ENCODE data around the gene FHIT.
"Not testable (repeated sequence)": the region's sequence is repeated elsewhere in the genome, so short reads cannot be mapped to it uniquely, and the experiment has no call there.

FHIT gene

DNA sequence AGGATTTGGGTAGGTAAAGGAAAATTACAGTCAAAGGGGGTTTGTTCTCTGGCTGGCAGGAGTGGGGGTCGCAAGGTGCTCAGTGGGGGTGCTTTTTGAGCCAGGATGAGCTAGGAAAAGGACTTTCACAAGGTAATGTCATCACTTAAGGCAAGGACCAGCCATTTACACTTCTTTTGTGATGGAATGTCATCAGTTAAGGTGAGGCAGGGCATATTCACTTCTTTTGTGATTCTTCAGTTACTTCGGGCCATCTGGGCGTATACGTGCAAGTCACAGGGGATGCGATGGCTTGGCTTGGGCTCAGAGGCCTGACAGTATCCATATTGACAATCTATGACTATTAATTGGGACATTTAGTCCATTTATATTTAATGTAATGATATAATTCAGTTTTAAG is 578.9 kb downstream of the FHIT start:
- H3K27me3 Mint-ChIP-seq; H3K4me1 Mint-ChIP-seq (ENCODE audit: low read depth); intact Hi-C loops (cut with micrococcal nuclease); H3K36me3 Mint-ChIP-seq (ENCODE audit: low read depth); H3K27ac Mint-ChIP-seq; H3K4me3 Mint-ChIP-seq: not testable (repeated sequence)
- peaks cover 17% of the 10 kb centered on the region for H3K9me3 Mint-ChIP-seq

DNA sequence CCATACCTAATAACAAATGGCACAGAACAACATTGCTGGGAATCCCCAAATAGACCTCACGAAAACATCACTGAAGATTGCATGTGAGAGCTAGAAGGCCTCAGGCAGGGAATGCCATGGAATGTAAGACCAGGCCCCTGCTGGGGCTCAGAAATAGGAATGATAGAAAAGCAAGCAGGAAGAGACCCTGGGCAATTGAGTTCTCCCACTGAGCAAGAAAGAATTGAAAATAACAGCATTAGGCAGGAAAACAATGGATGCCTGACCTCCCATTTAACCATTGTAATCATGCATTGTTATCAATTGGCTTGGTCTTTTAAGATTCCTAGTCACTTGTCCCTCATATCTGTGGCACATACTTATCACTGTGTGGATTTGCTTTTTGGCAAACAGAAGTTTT is 581.6 kb downstream of the FHIT start:
- Mint-ChIP-seq H3K4me3 (no peak overlapping the region), H3K27me3 (no peaks in the 10 kb centered on the region), H3K27ac (no peak overlapping the region), H3K9me3 (peaks cover 29% of the 10 kb centered on the region), H3K4me1 (ENCODE audit: low read depth) (no peaks in the 10 kb centered on the region), H3K36me3 (ENCODE audit: low read depth) (no peaks in the 10 kb centered on the region)
- intact Hi-C loops (cut with micrococcal nuclease): no loop called here

DNA sequence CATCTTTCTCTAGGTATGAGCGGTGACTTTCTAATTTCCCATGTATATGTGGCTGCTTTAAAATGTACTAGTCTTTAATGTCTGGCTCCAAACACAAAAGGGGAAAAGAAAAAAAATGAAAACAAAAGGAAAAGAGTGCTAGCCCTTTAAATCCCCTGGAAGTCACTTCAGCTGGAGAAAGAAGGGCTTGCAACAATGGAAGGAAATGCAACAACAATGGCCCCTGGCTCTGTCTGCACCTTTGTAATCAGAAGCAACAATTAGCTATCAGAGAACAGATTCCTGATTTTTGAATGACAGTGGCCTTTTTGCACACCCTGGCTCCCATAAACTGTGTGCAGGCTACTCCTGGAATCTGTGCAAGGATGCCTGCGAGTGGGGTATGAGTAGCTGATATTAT is 591.2 kb downstream of the FHIT start:
- no peaks in the 10 kb centered on the region for H3K4me1 Mint-ChIP-seq (ENCODE audit: low read depth)
- no peak overlapping the region for H3K27ac Mint-ChIP-seq
- H3K27me3 Mint-ChIP-seq: no peaks in the 10 kb centered on the region
- peaks cover 45% of the 10 kb centered on the region for H3K9me3 Mint-ChIP-seq
- H3K4me3 Mint-ChIP-seq: no peak overlapping the region
- intact Hi-C loops (cut with micrococcal nuclease): no loop called here
- no peaks in the 10 kb centered on the region for H3K36me3 Mint-ChIP-seq (ENCODE audit: low read depth)

DNA sequence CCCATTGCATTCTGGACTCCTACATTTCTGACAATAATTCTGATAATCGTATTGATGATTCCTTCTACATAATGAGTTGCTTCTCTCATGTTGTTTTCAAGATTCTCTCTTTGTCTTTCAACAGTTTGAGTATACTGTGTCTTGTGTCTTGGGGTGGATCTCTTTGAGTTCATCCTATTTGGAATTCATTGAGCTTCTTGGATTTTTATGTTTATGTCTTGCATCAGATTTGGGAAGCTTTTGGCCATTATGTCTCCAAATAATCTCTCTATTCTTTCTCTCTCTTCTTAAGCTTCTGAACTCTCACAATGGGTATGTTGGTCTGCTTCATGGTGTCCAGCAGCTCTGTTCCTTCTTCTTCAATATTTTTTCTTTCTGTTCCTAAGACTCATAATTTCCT is 592.2 kb downstream of the FHIT start:
- no peaks in the 10 kb centered on the region for H3K36me3 Mint-ChIP-seq (ENCODE audit: low read depth)
- intact Hi-C loops (cut with micrococcal nuclease): no loop called here
- H3K27ac Mint-ChIP-seq: no peak overlapping the region
- H3K4me1 Mint-ChIP-seq (ENCODE audit: low read depth): no peaks in the 10 kb centered on the region
- no peaks in the 10 kb centered on the region for H3K27me3 Mint-ChIP-seq
- H3K9me3 Mint-ChIP-seq: peaks cover 39% of the 10 kb centered on the region
- no peak overlapping the region for H3K4me3 Mint-ChIP-seq

DNA sequence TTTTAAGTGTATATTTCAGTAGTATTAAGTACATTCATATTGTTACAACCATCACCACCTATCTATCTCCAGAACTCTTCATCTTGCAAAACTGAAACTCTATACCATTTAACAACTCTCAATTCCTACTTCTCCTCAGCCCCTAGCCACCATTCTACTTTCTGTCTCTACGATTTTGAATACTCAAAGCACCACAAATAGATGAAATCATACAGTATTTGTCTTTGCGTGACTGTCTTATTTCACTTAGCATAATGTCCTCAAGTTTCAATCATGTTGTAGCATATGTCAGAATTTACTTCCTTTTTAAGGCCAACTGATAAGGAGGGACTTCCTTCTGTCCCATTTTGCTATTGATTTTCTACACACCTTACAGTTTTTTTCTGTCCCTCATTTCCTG is 593.3 kb downstream of the FHIT start:
- Mint-ChIP-seq H3K4me1 (ENCODE audit: low read depth) (no peaks in the 10 kb centered on the region), H3K27me3 (no peaks in the 10 kb centered on the region), H3K4me3 (no peak overlapping the region), H3K9me3 (peaks cover 39% of the 10 kb centered on the region), H3K36me3 (ENCODE audit: low read depth) (no peaks in the 10 kb centered on the region), H3K27ac (no peak overlapping the region)
- intact Hi-C loops (cut with micrococcal nuclease): no loop called here

DNA sequence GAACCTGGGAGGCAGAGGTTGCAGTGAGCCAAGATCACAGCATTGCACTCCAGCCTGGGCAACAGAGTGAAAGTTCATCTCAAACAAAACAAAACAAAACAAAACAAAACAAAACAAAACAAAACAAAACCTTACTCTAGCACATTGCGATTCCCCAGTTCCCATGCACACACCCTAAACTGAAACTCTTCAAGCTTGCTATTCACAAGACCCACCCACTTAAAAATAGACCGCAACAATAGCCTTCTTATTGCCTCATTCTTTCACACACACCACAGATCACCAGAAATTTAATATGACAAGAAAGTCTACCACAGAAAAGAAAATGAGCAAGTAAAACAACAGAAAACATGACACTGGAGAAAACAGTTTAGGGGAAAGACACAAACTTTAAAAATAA is 598.4 kb downstream of the FHIT start:
- peaks cover 3% of the 10 kb centered on the region for H3K9me3 Mint-ChIP-seq
- no peak overlapping the region for H3K4me3 Mint-ChIP-seq
- no peaks in the 10 kb centered on the region for H3K4me1 Mint-ChIP-seq (ENCODE audit: low read depth)
- intact Hi-C loops (cut with micrococcal nuclease): no loop called here
- no peaks in the 10 kb centered on the region for H3K27me3 Mint-ChIP-seq
- no peak overlapping the region for H3K27ac Mint-ChIP-seq
- no peaks in the 10 kb centered on the region for H3K36me3 Mint-ChIP-seq (ENCODE audit: low read depth)

DNA sequence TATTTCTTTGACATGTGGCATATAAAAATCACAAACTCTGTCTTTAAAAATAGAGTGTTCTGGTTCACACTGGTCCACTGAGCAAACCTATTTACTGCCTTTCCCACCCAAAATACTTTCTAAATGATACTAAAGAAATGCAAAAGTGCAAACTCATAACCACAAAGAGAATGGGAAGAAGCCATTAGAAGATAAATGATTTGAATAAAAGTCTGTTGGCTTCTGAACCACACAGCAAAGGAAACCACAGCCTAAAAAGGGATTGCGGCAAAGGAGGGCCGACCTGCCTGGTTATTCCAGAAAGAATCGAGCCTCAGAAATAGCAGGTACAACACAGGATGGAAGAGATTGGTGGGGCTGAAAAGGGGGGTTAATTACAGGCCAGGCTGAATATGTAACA is 599.5 kb downstream of the FHIT start:
- no peak overlapping the region for H3K27ac Mint-ChIP-seq
- H3K4me3 Mint-ChIP-seq: no peak overlapping the region
- no peaks in the 10 kb centered on the region for H3K36me3 Mint-ChIP-seq (ENCODE audit: low read depth)
- H3K27me3 Mint-ChIP-seq: no peaks in the 10 kb centered on the region
- intact Hi-C loops (cut with micrococcal nuclease): no loop called here
- H3K4me1 Mint-ChIP-seq (ENCODE audit: low read depth): no peaks in the 10 kb centered on the region
- H3K9me3 Mint-ChIP-seq: no peaks in the 10 kb centered on the region

DNA sequence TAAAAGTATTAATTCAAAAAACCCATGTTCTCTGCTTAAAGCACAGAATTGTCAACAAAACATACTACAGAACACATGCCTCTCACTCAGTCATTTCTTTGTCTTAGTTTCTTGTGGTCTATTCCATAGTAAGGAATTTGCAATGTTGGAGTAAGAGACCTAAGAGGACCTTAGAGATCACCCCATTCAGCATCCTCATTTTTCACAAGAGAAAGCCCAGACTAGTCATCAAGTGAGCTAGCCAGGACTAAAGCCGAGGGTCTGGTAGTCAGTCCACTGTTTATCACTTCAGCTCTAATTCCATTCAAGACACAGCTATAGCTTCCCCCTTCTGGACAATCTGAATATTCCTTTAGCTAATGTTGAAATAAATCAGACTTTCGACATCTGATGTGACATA is 601.1 kb downstream of the FHIT start:
- Mint-ChIP-seq H3K36me3 (ENCODE audit: low read depth) (no peaks in the 10 kb centered on the region), H3K9me3 (no peaks in the 10 kb centered on the region), H3K4me3 (no peak overlapping the region), H3K4me1 (ENCODE audit: low read depth) (no peaks in the 10 kb centered on the region), H3K27me3 (no peaks in the 10 kb centered on the region), H3K27ac (no peak overlapping the region)
- intact Hi-C loops (cut with micrococcal nuclease): no loop called here

DNA sequence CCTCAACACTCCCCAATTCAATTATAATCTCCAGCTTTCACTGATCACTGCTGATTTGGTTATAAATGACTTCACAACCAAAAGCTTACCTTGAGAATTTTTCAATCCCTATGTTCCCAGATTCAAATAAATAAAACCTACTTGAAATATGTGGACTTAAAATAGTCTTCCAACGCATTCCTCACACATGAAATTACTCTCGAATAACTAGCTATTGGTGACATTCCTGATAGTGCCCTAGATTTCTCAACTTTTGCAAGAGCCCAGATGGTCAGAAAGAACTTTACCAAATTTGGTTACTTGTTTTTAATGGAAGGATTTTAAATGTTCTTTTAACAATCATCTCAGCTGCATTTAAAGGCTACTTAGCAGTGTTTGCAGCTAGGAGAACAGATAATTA is 605.5 kb downstream of the FHIT start:
- Mint-ChIP-seq H3K27ac (no peak overlapping the region), H3K36me3 (ENCODE audit: low read depth) (no peaks in the 10 kb centered on the region), H3K9me3 (peaks cover 8% of the 10 kb centered on the region), H3K27me3 (no peaks in the 10 kb centered on the region), H3K4me3 (no peak overlapping the region), H3K4me1 (ENCODE audit: low read depth) (no peaks in the 10 kb centered on the region)
- intact Hi-C loops (cut with micrococcal nuclease): no loop called here

DNA sequence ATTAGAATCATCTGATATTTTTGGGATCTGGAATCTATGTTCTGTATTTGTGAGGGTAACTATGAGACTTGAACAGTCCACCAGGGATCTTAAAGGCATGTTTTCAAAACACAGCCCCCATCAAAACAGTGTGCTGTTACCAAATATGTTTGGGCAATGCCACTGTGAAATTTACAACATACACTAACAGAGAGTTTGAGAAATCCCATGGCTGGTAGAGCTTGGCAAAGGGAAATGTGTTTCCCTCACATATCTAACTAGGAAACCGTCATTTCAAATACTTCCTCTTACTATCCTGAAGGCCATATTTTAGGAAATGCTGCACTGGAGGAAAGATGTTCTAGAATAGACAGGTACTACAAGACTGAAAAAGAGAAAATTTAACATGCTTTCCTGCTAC is 607.4 kb downstream of the FHIT start:
- Mint-ChIP-seq H3K4me3 (no peak overlapping the region), H3K27me3 (no peaks in the 10 kb centered on the region), H3K9me3 (peaks cover 8% of the 10 kb centered on the region), H3K27ac (no peak overlapping the region), H3K4me1 (ENCODE audit: low read depth) (no peaks in the 10 kb centered on the region), H3K36me3 (ENCODE audit: low read depth) (no peaks in the 10 kb centered on the region)
- intact Hi-C loops (cut with micrococcal nuclease): no loop called here

DNA sequence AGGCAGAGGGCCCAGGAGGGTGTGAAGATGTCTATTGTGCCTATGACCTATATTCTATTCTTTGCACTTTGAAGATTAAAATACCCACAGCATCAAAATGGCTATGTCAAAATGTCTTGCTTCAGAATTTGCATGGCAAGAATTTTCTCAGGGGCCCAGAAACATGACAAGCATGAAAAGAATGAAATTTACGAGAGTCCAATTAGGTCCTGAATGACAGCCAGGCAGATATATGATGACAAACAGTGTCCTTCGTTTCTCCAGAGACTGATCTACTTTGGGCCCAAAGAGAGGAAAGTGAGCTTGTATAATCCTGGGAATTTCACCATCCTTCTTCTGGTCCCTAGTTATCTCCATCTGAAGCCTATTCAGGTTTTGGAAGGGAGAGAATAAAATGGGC is 609.9 kb downstream of the FHIT start:
- intact Hi-C loops (cut with micrococcal nuclease): no loop called here
- no peaks in the 10 kb centered on the region for H3K27me3 Mint-ChIP-seq
- H3K9me3 Mint-ChIP-seq: peaks cover 8% of the 10 kb centered on the region
- no peak overlapping the region for H3K27ac Mint-ChIP-seq
- no peaks in the 10 kb centered on the region for H3K36me3 Mint-ChIP-seq (ENCODE audit: low read depth)
- no peaks in the 10 kb centered on the region for H3K4me1 Mint-ChIP-seq (ENCODE audit: low read depth)
- H3K4me3 Mint-ChIP-seq: no peak overlapping the region

DNA sequence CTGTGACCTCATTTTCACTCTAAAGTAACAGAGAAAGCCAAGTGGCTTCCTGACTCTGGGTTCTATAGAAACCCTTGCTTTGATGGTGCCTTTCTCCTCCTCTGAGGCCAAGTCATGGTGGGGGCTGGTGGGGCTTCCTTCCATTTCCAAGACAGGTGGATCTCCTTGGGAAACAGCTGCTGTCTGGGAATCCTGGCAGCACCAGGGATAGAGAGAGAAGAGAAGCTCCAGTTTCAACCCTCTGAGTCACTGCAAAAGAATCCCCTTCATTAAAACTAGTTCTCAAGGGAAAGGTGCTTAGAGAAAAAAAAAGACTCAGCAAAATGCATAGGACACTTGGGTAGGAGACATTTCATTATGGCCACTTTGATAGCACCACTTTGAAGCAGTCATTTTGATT is 614.4 kb downstream of the FHIT start:
- Mint-ChIP-seq H3K4me3 (no peak overlapping the region), H3K9me3 (peaks cover 3% of the 10 kb centered on the region), H3K36me3 (ENCODE audit: low read depth) (no peaks in the 10 kb centered on the region), H3K4me1 (ENCODE audit: low read depth) (no peaks in the 10 kb centered on the region), H3K27ac (no peak overlapping the region), H3K27me3 (no peaks in the 10 kb centered on the region)
- intact Hi-C loops (cut with micrococcal nuclease): no loop called here

DNA sequence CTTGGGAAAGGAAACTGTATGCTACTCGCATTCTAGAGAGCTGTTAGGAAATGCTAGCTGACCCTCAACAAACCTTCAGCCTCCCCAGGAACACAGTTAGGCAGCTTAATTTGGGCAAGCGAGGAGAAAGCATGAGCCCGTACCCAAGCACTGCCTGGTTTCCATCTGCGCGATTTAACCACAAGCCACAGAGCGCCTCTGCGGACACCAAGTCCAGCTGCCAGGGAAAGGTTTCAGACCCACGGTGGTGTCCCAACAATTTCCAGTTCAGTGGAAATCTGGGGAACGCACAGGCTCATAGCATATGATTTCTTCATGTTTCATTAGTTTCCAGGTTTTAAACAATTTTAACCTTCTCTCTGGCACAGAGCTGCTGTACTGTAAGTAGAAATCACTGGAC is 617.6 kb downstream of the FHIT start:
- Mint-ChIP-seq H3K36me3 (ENCODE audit: low read depth) (no peaks in the 10 kb centered on the region), H3K27ac (no peak overlapping the region), H3K9me3 (peaks cover 9% of the 10 kb centered on the region), H3K4me1 (ENCODE audit: low read depth) (no peaks in the 10 kb centered on the region), H3K27me3 (no peaks in the 10 kb centered on the region), H3K4me3 (no peak overlapping the region)
- intact Hi-C loops (cut with micrococcal nuclease): no loop called here

DNA sequence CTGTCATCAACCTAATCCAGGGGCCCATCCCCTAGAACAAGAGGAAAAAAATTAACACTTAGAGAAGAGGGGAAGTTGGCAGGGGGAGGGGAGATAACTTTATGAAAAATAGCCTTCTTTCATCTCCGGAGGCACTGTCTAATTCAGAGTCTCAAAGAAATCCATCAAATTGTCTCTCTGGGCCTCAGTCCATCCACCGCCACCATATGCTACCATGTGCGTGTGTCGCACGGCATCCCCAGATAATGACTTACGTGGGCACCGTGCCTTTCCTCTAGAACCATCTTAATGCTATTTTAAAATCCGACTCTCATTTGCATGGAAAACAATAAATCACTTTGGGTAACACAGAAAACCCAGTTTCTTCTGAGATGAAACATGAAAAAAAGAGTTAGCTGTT is 619.7 kb downstream of the FHIT start:
- Mint-ChIP-seq H3K9me3 (peaks cover 9% of the 10 kb centered on the region), H3K36me3 (ENCODE audit: low read depth) (no peaks in the 10 kb centered on the region), H3K27me3 (no peaks in the 10 kb centered on the region), H3K4me3 (no peak overlapping the region), H3K4me1 (ENCODE audit: low read depth) (no peaks in the 10 kb centered on the region), H3K27ac (no peak overlapping the region)
- intact Hi-C loops (cut with micrococcal nuclease): no loop called here

DNA sequence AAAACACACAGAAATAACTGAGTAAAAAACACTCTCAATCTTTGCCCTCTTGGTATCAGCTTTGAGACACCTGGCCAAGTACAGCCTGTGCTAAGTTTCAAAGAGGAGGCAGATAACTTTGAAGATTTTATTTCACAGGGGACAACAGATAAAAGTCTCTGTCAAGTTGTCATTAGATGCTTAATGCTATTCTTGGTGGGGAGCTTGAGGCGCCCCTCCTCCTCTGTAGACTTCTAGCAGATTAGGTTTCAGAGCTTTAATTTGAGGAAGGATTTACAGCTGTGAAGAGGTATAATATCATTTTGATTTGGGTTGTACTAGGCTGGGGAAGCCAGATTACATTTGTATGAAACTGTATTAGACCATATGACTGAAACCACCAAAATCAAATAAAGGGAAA is 620.3 kb downstream of the FHIT start:
- intact Hi-C loops (cut with micrococcal nuclease): no loop called here
- H3K4me1 Mint-ChIP-seq (ENCODE audit: low read depth): no peaks in the 10 kb centered on the region
- H3K4me3 Mint-ChIP-seq: no peak overlapping the region
- no peak overlapping the region for H3K27ac Mint-ChIP-seq
- no peaks in the 10 kb centered on the region for H3K36me3 Mint-ChIP-seq (ENCODE audit: low read depth)
- H3K27me3 Mint-ChIP-seq: no peaks in the 10 kb centered on the region
- peaks cover 9% of the 10 kb centered on the region for H3K9me3 Mint-ChIP-seq

DNA sequence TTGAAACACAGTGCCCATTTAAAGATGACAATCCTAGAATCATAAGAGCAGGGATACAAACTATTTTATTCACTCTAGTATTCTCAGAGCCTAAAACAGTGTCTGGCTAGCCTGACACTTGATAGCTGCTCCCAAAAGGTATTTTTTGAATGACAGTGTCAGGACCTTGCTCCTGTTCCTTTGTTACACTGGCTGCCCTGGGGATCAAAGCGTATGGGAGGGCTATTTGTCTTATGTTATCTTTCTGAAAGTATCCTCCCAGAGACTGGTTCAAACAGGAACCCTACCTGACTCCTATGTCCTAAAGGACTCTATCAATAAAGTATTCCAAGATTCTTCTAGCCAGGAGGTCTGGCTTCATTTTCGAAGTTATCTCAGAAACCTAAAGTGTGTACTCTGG is 621.4 kb downstream of the FHIT start:
- H3K36me3 Mint-ChIP-seq (ENCODE audit: low read depth): no peaks in the 10 kb centered on the region
- H3K4me3 Mint-ChIP-seq: no peak overlapping the region
- no peak overlapping the region for H3K27ac Mint-ChIP-seq
- no peaks in the 10 kb centered on the region for H3K27me3 Mint-ChIP-seq
- peaks cover 9% of the 10 kb centered on the region for H3K9me3 Mint-ChIP-seq
- no peaks in the 10 kb centered on the region for H3K4me1 Mint-ChIP-seq (ENCODE audit: low read depth)
- intact Hi-C loops (cut with micrococcal nuclease): no loop called here

Data from dendritic cell treated with granulocyte-macrophage colony-stimulating factor and Interleukin-4, amounts not matched to agents 40 ng/mL and 50 ng/mL, for 4 days (primary cell).